Gastroesophageal sphincter (tissue), 4 donors: ENCODE results near the gene SGMS1. TPM values are rescaled to one million over a fixed set of nuclear protein-coding genes. Genes with fewer than 3 reads are reported as not detected.

Experiments used
- ATAC-seq: fragments of 150-250 bp; one replicate; pipeline ENCODE4 v1.9.1; 2016; ENCODE audit warnings: mild to moderate bottlenecking, moderate library complexity
- H3K27ac ChIP-seq, 4 donors: fragments of 200-600 bp; sonication (generic) in 3 of 4; 1 replicate in 3 of 4; 2 replicates in 1 of 4; pipeline ENCODE4 v1.5.1; 2016 to 2019
- H3K27me3 ChIP-seq: fragments of 200-600 bp; sonication (generic); one replicate; pipeline ENCODE4 v1.5.1; 2019
- H3K36me3 ChIP-seq, 2 donors: fragments of 200-600 bp; sonication (generic); one replicate each; pipeline ENCODE4 v1.5.1; 2019; ENCODE audit warnings: control low read depth in 1 of 2
- H3K4me1 ChIP-seq, 3 donors: fragments of 200-600 bp; sonication (generic); 1 replicate in 2 of 3; 2 replicates in 1 of 3; pipeline ENCODE4 v1.5.1; 2016 to 2019; ENCODE audit warnings: control low read depth in 2 of 3
- H3K4me3 ChIP-seq, 2 donors: fragments of 200-600 bp; sonication (generic); one replicate each; pipeline ENCODE4 v1.5.1; 2019; ENCODE audit warnings: mild to moderate bottlenecking in 1 of 2, moderate library complexity in 1 of 2
- H3K9me3 ChIP-seq, 3 donors: fragments of 200-600 bp; sonication (generic); one replicate each; pipeline ENCODE4 v1.5.1; 2017 to 2019; ENCODE audit warnings: control low read depth in 2 of 3
- EP300 ChIP-seq: sonication (generic); formaldehyde crosslinking; IDR thresholded peaks from one replicate; pipeline ENCODE4 v1.6.1; 2017; ENCODE audit warnings: antibody characterized with exemption, mild to moderate bottlenecking
- POLR2A ChIP-seq, 2 donors: fragments of 450-650 bp; IDR thresholded peaks; one replicate each; pipeline ENCODE4 v1.6.1; 2017; ENCODE audit warnings: antibody characterized with exemption in 2 of 2, mild to moderate bottlenecking in 2 of 2, moderate library complexity in 1 of 2
- WGBS, 2 donors: methylation state at CpG; one replicate each; pipeline ENCODE4 v1.1.5; 2018; ENCODE audit warnings: low coverage in 1 of 2; 5-methylcytosine and 5-hydroxymethylcytosine counted together
- small RNA-seq, 4 donors: library from RNA; depleted of rRNA; stranded (forward); fragments of <200 nt; gene quantifications; one replicate each; pipeline ENCODE3, GENCODE V24; 2016
- total RNA-seq, 4 donors: library from RNA; depleted of rRNA; stranded (reverse); fragments of >200 nt; gene quantifications; one replicate each; pipeline ENCODE4 v1.1.0, GENCODE V29; 2016

The SGMS1 gene
- total RNA-seq, 4 donors from 2014 or later = 57.7 to 116 (median 66.1) TPM

DNA sequence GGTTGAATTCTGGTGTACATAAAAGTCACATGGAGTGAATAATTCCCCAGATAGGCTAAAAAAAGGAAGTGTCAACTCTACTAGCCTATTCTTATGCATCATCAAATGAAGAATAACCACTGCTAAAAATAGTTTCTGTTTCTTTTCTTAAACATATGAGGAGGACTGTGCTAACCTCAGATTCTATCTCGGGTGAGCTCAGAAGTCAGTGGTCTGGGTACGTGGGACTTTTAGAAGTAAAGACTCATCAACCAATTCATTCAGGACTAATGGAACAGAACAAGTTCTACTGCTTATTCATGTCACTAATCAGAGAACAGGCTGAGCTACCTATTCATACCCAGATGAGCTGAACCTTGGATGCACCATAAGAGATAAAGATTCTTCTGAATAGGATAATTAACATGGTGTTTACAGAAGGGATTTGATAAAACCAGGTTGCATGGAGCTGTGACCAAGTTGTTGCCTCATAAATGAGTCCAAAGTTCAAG is 362.9 kb downstream of the SGMS1 start:
- Histone ChIP-seq H3K27me3 (no peaks in the 10 kb centered on the region), H3K9me3 (no peaks in the 10 kb centered on the region), H3K4me1 (no peaks in the 10 kb centered on the region), H3K27ac (no peak overlapping the region), H3K4me3 (no peak overlapping the region), H3K36me3 (no peaks in the 10 kb centered on the region)
- no peak for TF ChIP-seq POLR2A (IDR thresholded peaks at IDR 0.05)
- no peak for TF ChIP-seq EP300
- ATAC-seq = no peak
- WGBS, 2 donors = 31 to 56% methylated on average over 2 of the region's 2 CpGs

Small RNA genes lying within 50 kb of the gene (small RNA-seq; reads per million reads assigned to genes)
- 0 reads per million in 4 donors for gene RNU7-107P

Other genes with a start within 250 kb of the SGMS1 start
- 1 to 10 TPM; 1.2 to 4.8 (median 3.9) TPM for gene ASAH2B, start 116.0 kb upstream of the SGMS1 start, total RNA-seq